GM19397 (cell line): ENCODE measurements around the gene LYSMD1.

Experiments
- ATAC-seq: cut with Tn5 transposase; IDR thresholded peaks from one replicate; pipeline ENCODE4 v1.9.1; 2021; ENCODE audit warnings: mild to moderate bottlenecking, moderate library complexity; ENCODE audit not compliant: unreplicated experiment

LYSMD1 gene

DNA sequence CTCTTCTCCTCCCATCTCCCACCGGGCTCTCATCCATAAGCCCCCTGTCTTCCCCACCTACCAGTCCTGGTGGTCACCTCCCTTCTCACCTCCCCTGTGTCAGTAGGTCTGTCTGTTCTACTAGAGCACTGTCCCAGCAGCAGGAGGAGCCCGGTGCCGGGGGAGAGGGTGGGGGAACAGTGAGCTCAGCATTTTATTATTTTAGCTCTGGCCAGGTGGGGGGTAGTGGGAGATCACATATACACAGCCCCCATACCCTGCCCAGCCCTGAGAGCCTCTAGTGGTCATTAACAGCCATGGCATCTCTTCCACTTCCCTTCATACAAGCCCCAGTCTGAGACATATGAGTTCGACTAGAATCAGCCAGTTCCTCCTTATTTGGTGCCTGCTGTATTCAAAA is 10.2 kb upstream of the LYSMD1 start, which contains the start of gene TMOD4:
TMOD4 (minus strand) TSS at position 119 of the 400 bp plus-strand sequence. CDS start 1,106 bp downstream, outside the sequence.
- ATAC-seq, result no peak

DNA sequence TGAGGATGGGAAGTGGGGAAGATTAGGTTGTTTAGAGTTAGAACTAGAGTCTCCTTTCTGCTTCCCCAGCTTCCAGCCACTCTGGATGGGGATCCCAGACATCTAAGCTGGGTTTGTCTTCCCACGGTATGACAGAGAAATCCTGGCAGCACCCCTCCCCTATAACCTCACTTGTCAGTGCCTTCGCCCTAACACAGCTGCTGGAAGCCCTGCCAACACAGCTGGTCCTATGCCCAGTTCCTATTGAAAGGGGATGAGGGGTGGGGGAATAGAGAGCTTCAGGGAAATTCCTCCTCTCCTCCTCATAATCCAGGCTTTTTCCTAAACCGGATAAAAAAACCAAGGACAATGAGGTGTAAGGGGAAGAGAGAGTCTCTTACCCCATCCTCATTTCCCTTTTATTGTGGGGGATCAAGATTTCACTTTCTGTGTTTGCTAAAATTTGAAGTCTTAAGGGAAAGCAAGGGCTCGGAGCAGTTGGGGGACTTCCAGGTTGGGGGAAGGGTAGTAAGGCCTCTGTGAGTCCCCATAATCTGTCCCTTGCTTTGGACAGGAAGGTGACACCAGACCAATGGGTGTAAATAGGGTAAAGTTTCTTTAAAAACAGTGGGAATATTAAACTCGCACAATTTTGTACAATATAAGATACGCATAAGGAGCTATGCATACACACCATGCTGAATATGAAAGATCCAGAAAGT is 9.5 kb upstream of the LYSMD1 start:
- ATAC-seq, result no peak

DNA sequence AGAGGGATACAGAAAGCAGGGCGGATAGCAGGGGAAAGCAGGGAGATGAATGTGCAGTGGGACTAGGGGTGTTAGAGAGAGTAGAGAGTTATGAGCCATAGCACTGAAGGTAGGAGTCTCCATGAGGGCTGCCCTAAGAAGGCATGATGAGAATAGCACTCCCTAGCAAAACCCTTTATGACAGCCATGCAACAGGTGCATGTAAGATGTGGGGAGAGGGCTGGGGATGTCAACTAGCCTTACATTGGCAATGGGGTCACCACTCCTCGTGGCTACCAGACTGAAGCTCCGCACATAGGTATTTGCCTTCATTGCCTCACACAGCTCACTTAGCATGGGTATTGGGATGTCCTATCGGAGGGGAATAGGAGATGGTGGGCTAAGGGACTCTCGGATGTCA is 5.5 kb upstream of the LYSMD1 start:
- no peak for ATAC-seq

DNA sequence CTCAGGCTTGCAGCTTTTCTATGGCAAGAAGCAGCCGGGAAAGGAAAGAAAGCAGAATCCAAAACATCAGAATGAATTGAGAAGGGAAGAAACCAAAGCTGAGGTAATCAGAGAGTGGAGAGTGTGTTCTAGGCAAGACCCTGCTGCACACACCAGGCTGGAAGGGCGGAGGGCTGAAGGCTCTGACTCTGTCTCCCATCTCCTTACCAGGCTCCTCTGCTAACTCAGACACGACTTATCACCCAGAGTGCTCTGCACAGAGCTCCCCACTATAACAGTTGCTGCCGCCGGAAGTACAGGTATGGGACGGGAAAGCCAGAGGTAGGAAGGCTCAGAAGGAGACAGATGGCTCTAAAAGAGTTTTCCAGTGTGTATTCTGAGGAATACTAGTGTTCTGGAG is 1.4 kb upstream of the LYSMD1 start:
- ATAC-seq, result no peak

DNA sequence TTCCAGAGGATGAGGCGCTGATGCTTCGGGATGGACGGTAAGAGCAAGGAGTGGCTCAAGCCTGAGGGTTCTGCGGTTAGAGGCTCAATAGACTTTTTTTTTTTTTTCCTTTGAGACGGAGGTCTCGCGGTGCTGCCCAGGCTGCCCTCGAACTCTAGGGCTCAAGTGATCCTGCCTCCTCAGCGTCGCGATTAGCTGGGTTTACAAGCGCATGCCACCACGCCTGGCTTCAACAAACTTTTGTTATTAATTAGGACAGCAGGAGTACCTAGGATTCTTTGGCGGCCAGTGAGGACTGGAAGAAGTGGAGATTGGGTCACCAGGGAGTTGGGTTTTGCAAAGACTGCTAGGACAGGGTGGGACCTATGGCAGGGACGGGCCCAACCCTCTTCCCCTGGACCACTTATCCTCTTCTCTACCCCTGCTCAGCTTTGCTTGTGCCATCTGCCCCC is 829 bp upstream of the LYSMD1 start:
- no peak for ATAC-seq

DNA sequence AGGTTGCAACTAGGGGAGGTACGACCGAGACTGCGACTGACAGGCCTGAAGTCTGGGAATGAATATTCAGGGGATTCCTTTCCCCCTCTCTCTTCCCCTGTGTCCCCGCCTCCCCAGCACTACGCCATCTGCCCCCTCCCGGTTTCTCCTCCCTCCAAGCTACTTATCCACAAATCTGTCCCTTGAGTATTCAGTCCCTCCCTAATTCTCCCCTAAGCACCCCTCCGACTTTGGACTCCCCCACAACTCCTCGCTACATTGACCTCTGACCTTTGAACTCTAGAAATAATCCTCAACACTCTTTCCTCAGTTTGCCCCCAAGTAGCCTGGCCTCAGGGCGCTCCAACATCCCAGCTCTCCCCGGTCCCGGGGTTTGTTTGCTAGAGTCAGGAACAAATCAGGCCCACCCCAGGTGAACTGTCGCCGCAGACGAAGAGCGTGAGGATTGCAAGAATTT is 393 bp downstream of the LYSMD1 start:
- peak; percentile 5 for ATAC-seq

DNA sequence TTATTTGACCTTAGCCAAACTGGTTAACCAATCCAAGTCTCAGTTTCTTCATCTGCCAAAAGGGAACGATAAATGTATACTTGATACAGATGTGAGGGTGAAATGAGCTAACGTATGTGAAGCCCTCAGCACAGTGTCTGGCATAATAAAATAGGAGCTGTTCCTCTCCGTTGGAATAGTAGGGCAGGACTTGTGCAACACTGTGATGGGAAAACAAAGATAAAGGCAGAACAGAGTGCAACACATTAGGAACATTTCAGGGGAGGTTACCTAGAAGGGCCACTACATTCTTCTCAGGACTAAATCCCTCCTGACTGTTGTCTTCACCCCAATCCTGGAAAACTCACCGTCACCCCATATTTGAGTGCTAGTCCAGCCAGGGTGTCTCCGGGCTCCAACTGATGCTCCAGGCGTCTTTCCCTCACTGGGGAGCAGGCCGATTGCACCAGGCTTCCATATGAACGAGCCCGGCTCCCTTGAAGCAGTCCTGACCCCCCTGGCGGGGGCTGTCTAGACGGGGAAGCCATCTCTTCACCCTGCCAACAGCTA is 896 bp downstream of the LYSMD1 start:
- ATAC-seq, result no peak

DNA sequence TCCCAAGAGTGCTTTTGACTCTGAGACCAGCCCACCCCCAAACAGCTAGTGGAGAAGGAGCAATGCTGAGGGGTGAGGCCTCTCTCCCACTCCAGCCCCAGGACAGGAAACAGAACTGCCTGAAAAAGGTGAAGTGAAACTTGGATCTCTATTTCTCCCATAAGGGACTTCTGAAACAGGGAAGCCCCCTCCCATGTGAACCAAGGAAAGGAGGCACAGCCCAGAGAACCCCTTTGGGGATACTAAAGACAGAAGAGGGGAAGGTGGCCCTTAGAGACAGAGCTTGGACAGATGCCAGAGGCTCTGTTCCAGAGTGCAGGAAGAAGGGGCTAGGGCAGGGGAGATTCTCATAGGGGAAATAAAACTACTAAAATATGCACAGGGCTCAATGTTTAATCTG is 6.3 kb downstream of the LYSMD1 start:
- no peak for ATAC-seq

DNA sequence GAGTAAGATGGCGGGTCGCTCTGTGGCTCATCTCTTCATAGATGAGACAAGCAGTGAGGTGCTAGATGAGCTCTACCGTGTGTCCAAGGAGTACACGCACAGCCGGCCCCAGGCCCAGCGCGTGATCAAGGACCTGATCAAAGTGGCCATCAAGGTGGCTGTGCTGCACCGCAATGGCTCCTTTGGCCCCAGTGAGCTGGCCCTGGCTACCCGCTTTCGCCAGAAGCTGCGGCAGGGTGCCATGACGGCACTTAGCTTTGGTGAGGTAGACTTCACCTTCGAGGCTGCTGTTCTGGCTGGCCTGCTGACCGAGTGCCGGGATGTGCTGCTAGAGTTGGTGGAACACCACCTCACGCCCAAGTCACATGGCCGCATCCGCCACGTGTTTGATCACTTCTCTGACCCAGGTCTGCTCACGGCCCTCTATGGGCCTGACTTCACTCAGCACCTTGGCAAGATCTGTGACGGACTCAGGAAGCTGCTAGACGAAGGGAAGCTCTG is 6.9 kb downstream of the LYSMD1 start:
- no peak for ATAC-seq

DNA sequence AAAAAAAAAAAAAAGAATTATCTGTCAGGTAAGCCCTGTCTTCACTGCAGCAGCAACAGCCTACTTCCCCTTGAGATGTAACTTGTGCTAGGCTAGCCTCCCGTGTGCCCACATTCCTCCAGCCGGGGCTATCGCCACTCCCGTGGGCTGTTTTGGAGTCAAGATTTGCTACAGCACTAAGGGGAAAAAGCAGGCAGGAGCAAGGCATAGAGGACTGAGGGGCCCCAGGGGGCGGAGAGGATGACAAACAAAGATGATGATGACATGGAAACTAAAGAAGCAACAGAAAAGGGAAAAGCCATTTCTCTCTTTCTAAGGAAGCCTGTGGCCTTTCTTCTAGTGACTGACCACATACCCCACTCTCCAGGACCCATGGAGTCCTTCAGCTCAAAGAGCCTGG is 7.4 kb downstream of the LYSMD1 start:
- no peak for ATAC-seq

DNA sequence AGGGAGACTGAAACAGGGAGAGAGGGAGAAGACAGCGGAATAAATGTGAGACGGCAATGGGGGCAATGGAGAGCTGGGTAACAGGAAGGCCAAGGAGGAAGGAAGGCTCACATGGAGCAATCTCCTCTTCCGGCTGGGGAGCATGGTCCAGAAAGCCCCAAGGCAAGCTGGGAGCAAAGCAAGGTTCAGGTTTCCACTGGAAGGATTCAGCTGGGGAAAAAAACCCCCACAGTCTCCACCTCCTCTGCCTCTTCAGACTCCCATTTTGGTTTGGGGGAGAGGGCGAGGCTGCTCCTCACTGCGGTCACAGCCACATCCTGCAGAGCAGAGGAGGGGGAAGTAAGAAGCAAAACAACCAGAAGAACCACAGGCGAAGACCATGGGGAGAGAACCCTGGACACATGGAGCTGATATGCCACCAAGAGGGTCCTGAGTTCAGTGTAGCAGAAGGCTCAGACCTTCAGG is 8.6 kb downstream of the LYSMD1 start:
- no peak for ATAC-seq

DNA sequence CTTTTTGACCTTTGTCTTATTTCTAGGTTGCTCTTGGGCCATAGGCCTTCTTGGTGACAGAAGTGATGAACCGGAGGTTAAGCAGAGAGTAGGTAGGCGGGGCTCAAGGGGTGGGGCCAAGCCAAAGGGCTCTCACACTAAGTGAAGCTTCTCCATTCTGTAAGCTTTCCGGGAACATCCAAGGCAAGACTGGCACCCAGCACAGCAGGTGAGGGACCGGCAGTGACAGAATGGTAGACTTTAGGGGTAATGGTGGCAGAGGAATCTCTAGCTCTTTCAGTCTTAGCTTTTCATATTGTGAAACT is 9.2 kb downstream of the LYSMD1 start, which contains the start of gene TNFAIP8L2:
TNFAIP8L2 (plus strand) TSS at position 135 of the 305 bp plus-strand sequence. CDS start 2,049 bp downstream, outside the sequence.
- ATAC-seq, result peak; percentile 58

DNA sequence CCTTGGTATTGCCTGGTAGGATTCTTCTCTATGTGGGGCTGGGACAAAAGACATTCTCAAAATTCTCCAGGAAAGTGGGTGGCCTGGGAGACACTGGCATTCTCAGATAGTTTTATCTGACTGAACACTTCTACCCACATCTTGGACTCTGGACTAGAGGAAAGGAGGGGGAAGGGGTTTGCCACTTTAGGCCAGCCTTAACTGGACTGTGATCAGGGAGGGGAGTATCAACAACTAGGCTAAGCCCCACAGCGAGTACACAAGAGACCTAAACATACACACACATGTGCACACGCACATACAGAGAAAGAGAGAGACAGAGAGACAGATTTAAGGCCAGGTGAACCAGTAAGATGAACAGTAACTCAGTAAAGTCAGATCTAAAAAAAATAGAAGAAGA is 18.0 kb downstream of the LYSMD1 start:
- no peak for ATAC-seq

DNA sequence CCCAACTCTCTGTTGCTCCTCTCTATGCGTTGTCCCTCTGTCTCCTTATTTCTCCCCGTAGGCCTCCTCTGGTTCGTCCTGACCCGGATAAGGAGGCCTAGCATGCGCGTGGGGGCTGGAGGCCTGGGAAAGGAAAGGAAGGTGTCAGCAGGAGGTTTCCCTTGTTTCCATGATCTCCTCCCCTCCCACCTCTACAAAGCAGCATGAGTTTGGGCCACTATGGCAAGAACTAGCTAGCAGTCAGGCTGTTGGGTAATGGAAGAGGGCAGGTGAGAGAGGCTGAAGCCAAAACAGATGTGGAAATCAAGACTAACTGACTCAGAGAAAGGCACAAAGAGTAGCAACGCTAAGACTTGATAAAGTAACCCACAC is 18.6 kb downstream of the LYSMD1 start:
- ATAC-seq, result no peak

DNA sequence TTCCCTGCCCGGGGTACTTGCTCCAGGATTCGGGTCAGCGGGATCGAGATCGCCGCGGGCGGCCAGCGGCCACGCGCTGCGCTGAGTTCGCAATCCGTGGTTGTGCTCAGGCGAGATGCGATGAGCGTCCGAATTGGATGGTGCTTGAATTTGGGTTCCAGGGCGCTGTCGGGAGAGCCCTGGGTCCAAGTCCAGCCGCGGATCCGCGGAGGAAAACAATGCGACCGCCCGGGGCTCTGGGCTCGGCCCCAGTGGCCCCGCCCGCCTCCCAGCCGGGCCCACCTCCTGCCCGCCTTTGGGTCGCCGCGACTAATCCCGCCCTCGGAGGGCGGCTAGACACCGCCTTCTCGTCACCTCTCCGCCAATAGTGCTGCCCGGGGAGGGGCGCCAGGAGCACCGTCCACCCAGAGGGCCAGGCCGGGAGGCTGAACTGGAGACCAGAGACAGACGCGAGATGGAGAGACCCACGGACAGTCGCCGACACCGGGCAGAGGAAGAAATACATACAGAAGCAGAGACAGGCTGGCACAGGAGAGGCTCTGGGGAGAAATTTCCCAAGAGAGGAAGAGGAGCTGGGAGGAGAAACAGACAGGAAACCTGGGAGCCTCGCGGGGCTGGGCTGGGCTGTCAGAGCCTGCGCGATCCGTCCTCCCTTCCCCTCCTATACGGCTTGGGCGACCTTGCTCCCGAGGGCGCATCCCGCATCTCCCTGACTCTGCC is 19.1 kb downstream of the LYSMD1 start, which contains the start of gene SEMA6C:
SEMA6C (minus strand) TSS at position 220 of the 720 bp plus-strand sequence. CDS start 4,010 bp downstream, outside the sequence.
- ATAC-seq, result peak; percentile 97

DNA sequence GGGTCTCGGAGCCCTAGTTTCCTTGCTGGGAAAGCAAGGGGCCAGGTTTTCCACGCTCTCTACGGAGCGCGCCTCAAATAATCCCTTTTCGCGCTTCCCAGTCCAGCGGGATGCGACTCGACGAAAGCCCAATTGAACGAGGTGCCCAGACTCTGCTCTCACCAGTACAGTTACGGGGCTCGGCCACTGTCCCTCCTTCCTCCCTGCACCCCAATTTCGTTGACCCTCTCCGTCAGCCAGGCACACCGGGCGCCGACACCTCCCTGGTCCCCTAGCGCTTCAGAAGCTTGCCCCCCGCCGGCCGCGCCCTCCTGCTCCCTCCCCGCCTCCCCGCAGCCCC is 19.7 kb downstream of the LYSMD1 start:
- peak; percentile 8 for ATAC-seq

DNA sequence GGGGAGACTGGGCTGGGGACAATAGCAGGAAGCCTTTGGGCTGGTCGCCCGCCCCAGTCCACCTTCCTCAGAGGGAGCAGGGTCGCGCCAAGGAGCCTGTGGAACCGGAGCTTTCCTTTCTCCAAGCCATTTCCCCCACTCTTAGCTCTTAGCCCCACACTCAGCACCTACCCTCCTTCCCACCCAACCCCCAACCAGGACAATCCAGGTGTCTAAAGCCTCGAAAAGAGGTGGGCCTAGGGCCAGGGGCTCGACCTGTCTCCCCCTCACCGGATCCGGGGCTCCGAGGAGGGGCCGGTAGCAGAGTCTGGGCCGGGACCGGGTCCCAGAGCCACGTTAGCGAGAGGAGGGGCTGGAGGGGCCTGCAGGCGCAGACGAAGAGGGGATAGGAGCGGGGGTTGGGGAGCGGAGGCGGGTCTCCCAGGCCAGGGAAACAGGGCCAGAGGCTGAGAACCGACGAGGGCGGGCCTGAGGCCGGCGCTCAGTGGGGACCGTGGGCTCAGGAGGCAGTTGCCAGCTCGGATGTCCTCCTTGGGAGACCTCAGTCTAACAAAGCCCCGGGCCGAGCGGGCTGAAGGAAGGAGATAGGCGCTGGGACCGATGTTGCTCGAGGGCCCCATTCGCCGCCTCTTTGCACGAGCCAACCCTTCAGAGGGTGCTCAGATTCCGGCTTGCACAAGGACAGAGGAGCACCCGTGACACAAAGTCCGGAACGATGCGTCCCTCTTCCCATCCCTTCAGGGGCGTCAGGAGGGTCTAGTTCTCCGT is 20.2 kb downstream of the LYSMD1 start:
- no peak for ATAC-seq

DNA sequence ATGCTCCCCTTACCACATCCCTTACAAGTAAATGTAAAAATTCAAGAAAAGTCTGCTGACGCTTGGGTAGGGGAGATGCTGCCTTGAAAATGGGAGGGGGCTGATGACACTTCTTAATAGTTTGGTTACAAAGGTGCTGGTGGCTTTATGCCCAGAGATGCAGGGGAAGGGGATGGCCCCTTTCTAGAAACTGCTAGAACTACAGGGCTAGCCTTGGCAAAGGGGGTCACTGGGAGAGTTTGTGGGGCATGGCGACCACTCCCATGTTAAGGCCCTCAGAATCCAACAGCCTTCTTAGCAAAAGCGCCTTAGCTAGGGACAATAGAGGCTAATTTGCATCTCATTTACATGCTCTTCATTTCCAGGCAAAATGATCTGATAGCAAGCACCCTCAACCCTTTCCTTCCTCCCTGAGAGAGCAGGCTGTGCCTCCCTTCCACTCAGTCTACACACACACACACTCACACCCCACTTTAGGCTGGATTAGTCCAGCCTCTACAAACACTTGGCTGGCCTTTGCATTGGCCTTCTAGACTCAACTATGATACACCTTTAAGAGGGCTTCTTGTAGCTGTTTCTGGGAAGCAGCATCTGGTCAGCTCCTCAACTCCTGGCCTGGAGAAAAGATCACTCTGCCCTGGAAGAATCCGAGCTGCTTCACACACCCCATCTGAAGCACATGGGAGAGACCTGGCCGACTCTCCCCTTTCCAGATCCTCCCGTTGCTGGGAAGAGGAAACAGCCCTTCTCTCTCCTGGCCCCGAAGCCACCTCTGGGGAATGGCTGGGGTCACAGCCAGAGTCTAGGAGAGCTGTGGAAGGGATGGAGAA is 21.0 kb downstream of the LYSMD1 start:
- ATAC-seq, result no peak

DNA sequence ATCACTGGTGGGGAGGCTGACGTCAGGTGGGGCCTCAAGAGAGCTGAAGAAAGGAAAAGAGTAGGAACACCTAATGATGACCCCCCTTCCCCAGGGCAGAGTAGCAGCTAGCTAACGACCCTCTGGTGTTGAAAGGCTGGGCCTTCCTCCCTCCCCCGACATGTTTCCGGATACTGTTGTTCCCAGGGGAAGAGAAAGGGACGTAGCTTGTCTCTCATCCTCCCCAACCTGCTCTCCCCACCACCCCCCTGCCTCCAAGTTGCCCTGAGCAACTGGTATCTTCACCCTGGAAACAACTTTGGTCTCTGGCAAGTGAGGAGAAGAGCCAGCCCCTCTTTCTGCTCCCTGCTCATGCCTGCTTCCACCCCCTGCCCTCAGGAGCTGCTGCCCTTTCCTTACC is 21.7 kb downstream of the LYSMD1 start:
- ATAC-seq, result no peak

DNA sequence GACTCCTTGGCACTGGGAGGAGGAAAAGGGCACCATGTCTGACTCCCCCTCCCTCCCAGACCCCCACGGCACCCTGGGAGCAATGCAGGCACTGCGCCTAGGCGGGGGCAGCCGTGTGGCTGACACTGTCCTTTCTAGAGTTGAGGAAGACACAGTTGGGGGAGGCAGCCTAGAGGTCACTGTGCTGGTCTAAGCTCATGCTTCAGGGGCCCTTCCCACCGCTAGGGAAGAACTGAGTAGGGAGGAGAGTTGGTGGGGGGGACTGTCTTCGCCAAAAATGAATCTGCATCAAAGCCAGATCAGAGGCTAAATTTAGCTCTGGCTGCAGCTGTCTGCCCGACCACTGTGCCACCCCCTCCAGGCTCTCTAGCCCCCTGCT is 22.7 kb downstream of the LYSMD1 start:
- no peak for ATAC-seq
